HepG2 (cell line): ENCODE measurements around the gene BCL2L1. TPM values are rescaled to one million over a fixed set of nuclear protein-coding genes. Genes with fewer than 3 reads are reported as not detected.

Experiments used
- ARNT ChIP-seq: fragments of 450-650 bp; IDR thresholded peaks from 2 replicates; pipeline ENCODE4 v1.6.1; 2017
- EED ChIP-seq: sonication (generic); formaldehyde crosslinking; IDR thresholded peaks from 2 replicates; pipeline ENCODE4 v1.5.0; 2020; ENCODE audit warnings: mild to moderate bottlenecking, missing genetic modification reagents
- HIC2 ChIP-seq: sonication (generic); formaldehyde crosslinking; IDR thresholded peaks from 2 replicates; pipeline ENCODE4 v1.9.0; 2022; ENCODE audit warnings: low read depth, missing genetic modification reagents
- JARID2 ChIP-seq: sonication (generic); formaldehyde crosslinking; IDR thresholded peaks from 2 replicates; pipeline ENCODE4 v1.8.1; 2023; ENCODE audit warnings: missing genetic modification reagents, inconsistent platforms; ENCODE audit not compliant: insufficient replicate concordance
- KDM4B ChIP-seq: sonication (generic); formaldehyde crosslinking; IDR thresholded peaks from 2 replicates; pipeline ENCODE4 v1.4.0; 2020; ENCODE audit warnings: missing genetic modification reagents
- NFIB ChIP-seq: sonication (generic); formaldehyde crosslinking; IDR thresholded peaks from 2 replicates; pipeline ENCODE4 v1.9.0; 2021; ENCODE audit warnings: missing genetic modification reagents, mild to moderate bottlenecking, borderline replicate concordance
- SAFB2 ChIP-seq: sonication (generic); formaldehyde crosslinking; IDR thresholded peaks from 2 replicates; pipeline ENCODE4 v1.5.1; 2020; ENCODE audit warnings: missing genetic modification reagents, low read depth, mild to moderate bottlenecking, borderline replicate concordance
- SALL1 ChIP-seq: sonication (generic); formaldehyde crosslinking; IDR thresholded peaks from 2 replicates; pipeline ENCODE4 v1.8.0; 2022; ENCODE audit warnings: mild to moderate bottlenecking, missing genetic modification reagents
- TEAD2 ChIP-seq: sonication (generic); formaldehyde crosslinking; IDR thresholded peaks from 2 replicates; pipeline ENCODE4 v1.9.0; 2021; ENCODE audit warnings: missing genetic modification reagents
- ZFP62 ChIP-seq: sonication (generic); formaldehyde crosslinking; IDR thresholded peaks from 2 replicates; pipeline ENCODE4 v1.4.0; 2020; ENCODE audit warnings: missing genetic modification reagents
- ZNF354B ChIP-seq: sonication (generic); formaldehyde crosslinking; IDR thresholded peaks from 2 replicates; pipeline ENCODE4 v1.8.0; 2022; ENCODE audit warnings: mild to moderate bottlenecking, missing genetic modification reagents
- ZNF703 ChIP-seq: sonication (generic); formaldehyde crosslinking; IDR thresholded peaks from 2 replicates; pipeline ENCODE4 v1.5.1; 2020; ENCODE audit warnings: missing genetic modification reagents, mild to moderate bottlenecking, moderate library complexity, borderline replicate concordance
- ZNF766 ChIP-seq: sonication (generic); formaldehyde crosslinking; IDR thresholded peaks from 2 replicates; pipeline ENCODE4 v1.5.0; 2020; ENCODE audit warnings: missing genetic modification reagents, borderline replicate concordance
- polyA plus RNA-seq, 8 experiments: library from polyadenylated mRNA; depleted of rRNA in 3 of 8; stranded (reverse) in 7 of 8; unstranded in 1 of 8; fragments of >200 nt; fragmentation: Illumina TruSeq in 4 of 8; extraction: Trizol in 4 of 8; gene quantifications; 2 replicates each; pipeline versions ENCODE4 v1.2.1 to v1.2.3, GENCODE V29; 2011 to 2016; ENCODE audit warnings: low read depth in 4 of 8, missing spikeins in 1 of 8, mixed read lengths in 1 of 8; ENCODE audit not compliant: insufficient read depth in 1 of 8
- total RNA-seq, 5 experiments: library from RNA; depleted of rRNA; stranded (reverse); fragments of >200 nt; fragmentation: Illumina TruSeq; extraction: Trizol; gene quantifications; 2 replicates each; pipeline ENCODE4 v1.2.3, GENCODE V29; 2016; ENCODE audit warnings: low read depth in 1 of 5
- TF ChIP-seq, protein P1 (sequence below): sonication (generic); formaldehyde crosslinking; IDR thresholded peaks from 2 replicates; pipeline ENCODE4 v1.4.0; 2020; ENCODE audit warnings: missing genetic modification reagents, borderline replicate concordance
- TF ChIP-seq, protein P2 (sequence below): sonication (generic); formaldehyde crosslinking; IDR thresholded peaks from 2 replicates; pipeline ENCODE4 v1.4.0; 2020; ENCODE audit warnings: missing genetic modification reagents, borderline replicate concordance
- TF ChIP-seq, protein P3 (sequence below): sonication (generic); formaldehyde crosslinking; IDR thresholded peaks from 2 replicates; pipeline ENCODE4 v1.5.0; 2020; ENCODE audit warnings: missing genetic modification reagents, mild to moderate bottlenecking, borderline replicate concordance
- TF ChIP-seq, protein P4 (sequence below): sonication (generic); formaldehyde crosslinking; IDR thresholded peaks from 2 replicates; pipeline ENCODE4 v1.5.1; 2020; ENCODE audit warnings: missing genetic modification reagents, mild to moderate bottlenecking, borderline replicate concordance

BCL2L1 gene
- total and polyA plus RNA-seq, 2 of the 13 experiments (the other 11 are each of a cell fraction or from before 2014, with no cell fraction given) = 164 to 258 TPM

DNA sequence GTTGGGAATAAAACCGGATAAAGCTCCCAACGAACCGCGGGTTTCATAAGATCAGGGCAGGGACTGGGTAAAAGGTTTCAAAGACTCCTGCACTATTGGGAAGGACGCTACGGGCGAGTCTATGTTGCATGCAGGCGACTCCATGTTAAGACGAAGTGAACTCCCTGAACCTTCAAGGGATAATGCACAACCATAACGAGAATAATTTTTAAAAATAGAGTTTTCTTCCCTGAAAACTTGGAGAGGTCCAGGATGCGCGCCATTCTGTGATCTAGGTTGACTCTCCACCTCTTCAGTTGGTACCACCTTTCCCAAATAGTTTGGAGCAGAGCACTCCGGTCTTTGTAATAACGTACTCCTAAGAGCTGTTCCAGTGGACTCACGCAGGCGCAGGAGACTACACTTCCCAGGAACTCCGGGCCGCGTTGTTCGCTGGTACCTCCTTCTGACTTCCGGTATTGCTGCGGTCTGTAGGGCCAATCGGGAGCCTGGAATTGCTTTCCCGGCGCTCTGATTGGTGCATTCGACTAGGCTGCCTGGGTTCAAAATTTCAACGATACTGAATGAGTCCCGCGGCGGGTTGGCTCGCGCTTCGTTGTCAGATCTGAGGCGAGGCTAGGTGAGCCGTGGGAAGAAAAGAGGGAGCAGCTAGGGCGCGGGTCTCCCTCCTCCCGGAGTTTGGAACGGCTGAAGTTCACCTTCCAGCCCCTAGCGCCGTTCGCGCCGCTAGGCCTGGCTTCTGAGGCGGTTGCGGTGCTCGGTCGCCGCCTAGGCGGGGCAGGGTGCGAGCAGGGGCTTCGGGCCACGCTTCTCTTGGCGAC lies 16.3 kb upstream of the BCL2L1 start, which contains the start of gene TPX2 (continued):
- peak; percentile 89 for TF ChIP-seq EED
- 0 out of 2 replicates have a peak, but pooled peaks have one; percentile 36 for TF ChIP-seq SAFB2 (CRISPR knock-in tag)
- TF ChIP-seq, protein P1, sequence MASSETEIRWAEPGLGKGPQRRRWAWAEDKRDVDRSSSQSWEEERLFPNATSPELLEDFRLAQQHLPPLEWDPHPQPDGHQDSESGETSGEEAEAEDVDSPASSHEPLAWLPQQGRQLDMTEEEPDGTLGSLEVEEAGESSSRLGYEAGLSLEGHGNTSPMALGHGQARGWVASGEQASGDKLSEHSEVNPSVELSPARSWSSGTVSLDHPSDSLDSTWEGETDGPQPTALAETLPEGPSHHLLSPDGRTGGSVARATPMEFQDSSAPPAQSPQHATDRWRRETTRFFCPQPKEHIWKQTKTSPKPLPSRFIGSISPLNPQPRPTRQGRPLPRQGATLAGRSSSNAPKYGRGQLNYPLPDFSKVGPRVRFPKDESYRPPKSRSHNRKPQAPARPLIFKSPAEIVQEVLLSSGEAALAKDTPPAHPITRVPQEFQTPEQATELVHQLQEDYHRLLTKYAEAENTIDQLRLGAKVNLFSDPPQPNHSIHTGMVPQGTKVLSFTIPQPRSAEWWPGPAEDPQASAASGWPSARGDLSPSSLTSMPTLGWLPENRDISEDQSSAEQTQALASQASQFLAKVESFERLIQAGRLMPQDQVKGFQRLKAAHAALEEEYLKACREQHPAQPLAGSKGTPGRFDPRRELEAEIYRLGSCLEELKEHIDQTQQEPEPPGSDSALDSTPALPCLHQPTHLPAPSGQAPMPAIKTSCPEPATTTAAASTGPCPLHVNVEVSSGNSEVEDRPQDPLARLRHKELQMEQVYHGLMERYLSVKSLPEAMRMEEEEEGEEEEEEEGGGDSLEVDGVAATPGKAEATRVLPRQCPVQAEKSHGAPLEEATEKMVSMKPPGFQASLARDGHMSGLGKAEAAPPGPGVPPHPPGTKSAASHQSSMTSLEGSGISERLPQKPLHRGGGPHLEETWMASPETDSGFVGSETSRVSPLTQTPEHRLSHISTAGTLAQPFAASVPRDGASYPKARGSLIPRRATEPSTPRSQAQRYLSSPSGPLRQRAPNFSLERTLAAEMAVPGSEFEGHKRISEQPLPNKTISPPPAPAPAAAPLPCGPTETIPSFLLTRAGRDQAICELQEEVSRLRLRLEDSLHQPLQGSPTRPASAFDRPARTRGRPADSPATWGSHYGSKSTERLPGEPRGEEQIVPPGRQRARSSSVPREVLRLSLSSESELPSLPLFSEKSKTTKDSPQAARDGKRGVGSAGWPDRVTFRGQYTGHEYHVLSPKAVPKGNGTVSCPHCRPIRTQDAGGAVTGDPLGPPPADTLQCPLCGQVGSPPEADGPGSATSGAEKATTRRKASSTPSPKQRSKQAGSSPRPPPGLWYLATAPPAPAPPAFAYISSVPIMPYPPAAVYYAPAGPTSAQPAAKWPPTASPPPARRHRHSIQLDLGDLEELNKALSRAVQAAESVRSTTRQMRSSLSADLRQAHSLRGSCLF = peak; percentile 71; the same call in 1 of the 2 replicates
- TF ChIP-seq SALL1 (CRISPR knock-in tag) = peak; percentile 93
- peak; percentile 99 for TF ChIP-seq ZNF354B
- no peak for TF ChIP-seq ARNT
- TF ChIP-seq ZNF766 (CRISPR knock-in tag) = peak; percentile 93
- TF ChIP-seq ZFP62 (CRISPR knock-in tag) = 0 out of 2 replicates have a peak, but pooled peaks have one; percentile 86
- TF ChIP-seq NFIB = no peak
- TF ChIP-seq KDM4B = peak; percentile 10; the same call in 1 of the 2 replicates
- TF ChIP-seq ZNF703 (CRISPR knock-in tag) = no peak
- no peak for TF ChIP-seq TEAD2 (CRISPR knock-in tag)
- TF ChIP-seq, protein P2, sequence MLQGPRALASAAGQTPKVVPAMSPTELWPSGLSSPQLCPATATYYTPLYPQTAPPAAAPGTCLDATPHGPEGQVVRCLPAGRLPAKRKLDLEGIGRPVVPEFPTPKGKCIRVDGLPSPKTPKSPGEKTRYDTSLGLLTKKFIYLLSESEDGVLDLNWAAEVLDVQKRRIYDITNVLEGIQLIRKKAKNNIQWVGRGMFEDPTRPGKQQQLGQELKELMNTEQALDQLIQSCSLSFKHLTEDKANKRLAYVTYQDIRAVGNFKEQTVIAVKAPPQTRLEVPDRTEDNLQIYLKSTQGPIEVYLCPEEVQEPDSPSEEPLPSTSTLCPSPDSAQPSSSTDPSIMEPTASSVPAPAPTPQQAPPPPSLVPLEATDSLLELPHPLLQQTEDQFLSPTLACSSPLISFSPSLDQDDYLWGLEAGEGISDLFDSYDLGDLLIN (CRISPR knock-in tag) = peak; percentile 97
- no peak for TF ChIP-seq JARID2
- TF ChIP-seq HIC2 = peak; percentile 69
- TF ChIP-seq, protein P3, sequence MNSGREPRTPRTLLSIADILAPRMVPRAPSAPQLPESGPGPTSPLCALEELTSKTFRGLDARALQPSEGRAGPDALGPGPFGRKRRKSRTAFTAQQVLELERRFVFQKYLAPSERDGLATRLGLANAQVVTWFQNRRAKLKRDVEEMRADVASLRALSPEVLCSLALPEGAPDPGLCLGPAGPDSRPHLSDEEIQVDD (CRISPR knock-in tag) = peak; percentile 92; the same call in 1 of the 2 replicates
- TF ChIP-seq, protein P4, sequence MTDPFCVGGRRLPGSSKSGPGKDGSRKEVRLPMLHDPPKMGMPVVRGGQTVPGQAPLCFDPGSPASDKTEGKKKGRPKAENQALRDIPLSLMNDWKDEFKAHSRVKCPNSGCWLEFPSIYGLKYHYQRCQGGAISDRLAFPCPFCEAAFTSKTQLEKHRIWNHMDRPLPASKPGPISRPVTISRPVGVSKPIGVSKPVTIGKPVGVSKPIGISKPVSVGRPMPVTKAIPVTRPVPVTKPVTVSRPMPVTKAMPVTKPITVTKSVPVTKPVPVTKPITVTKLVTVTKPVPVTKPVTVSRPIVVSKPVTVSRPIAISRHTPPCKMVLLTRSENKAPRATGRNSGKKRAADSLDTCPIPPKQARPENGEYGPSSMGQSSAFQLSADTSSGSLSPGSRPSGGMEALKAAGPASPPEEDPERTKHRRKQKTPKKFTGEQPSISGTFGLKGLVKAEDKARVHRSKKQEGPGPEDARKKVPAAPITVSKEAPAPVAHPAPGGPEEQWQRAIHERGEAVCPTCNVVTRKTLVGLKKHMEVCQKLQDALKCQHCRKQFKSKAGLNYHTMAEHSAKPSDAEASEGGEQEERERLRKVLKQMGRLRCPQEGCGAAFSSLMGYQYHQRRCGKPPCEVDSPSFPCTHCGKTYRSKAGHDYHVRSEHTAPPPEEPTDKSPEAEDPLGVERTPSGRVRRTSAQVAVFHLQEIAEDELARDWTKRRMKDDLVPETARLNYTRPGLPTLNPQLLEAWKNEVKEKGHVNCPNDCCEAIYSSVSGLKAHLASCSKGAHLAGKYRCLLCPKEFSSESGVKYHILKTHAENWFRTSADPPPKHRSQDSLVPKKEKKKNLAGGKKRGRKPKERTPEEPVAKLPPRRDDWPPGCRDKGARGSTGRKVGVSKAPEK (CRISPR knock-in tag) = peak; percentile 24; the same call in 1 of the 2 replicates
